Caco-2 (cell line): Measurements from ENCODE around the gene SREBF1. TPM values are rescaled to one million over a fixed set of nuclear protein-coding genes. Genes with fewer than 3 reads are reported as not detected.

Experiments
- BruUV-seq: library from RNA; stranded (reverse); fragments of 400-500 nt; replicated peaks from 2 replicates; lab custom pipeline; 2021; lab: Mats Ljungman, UMichigan
- CTCF ChIA-PET: fragments of 300-600 bp; sonication (Branson Sonifier 250); formaldehyde crosslinking; loops from one replicate; lab custom pipeline; 2022; ENCODE audit warnings: antibody characterized with exemption; lab: Charles Lee
- POLR2A ChIA-PET: fragments of 300-600 bp; sonication (Branson Sonifier 250); formaldehyde crosslinking; loops from one replicate; lab custom pipeline; 2022; ENCODE audit warnings: antibody characterized with exemption; lab: Charles Lee
- DNase-seq, 2 experiments: peaks; one replicate each; pipeline versions ENCODE4 v3.0.0 to v3.0.0-alpha.2; 2020 to 2022
- H3K27me3 ChIP-seq: replicated peaks from 2 replicates; pipeline ENCODE4 v1.6.0; 2011; ENCODE audit warnings: low read length; ENCODE audit not compliant: control insufficient read depth, insufficient read depth
- H3K36me3 ChIP-seq: 2 replicates; pipeline ENCODE4 v1.5.1; 2011; ENCODE audit warnings: low read length; ENCODE audit not compliant: control insufficient read depth, insufficient read depth
- H3K4me1 ChIP-seq: fragments of 250-450 bp; sonication (Bioruptor Pico); 2 replicates; pipeline ENCODE4 v1.5.1; 2020; ENCODE audit warnings: mild to moderate bottlenecking
- H3K4me3 ChIP-seq: 2 replicates; pipeline ENCODE4 v1.5.1; 2011; ENCODE audit warnings: low read depth, mild to moderate bottlenecking, control low read depth, low read length
- H3K9me3 ChIP-seq: fragments of 250-450 bp; sonication (Bioruptor Pico); 2 replicates; pipeline ENCODE4 v1.5.1; 2020; ENCODE audit warnings: mild to moderate bottlenecking, moderate library complexity
- H3K27ac Mint-ChIP-seq: one replicate; pipeline ENCODE4 v1.8.0; 2022; ENCODE audit warnings: mixed read lengths; ENCODE audit not compliant: unreplicated experiment
- H3K27me3 Mint-ChIP-seq: one replicate; pipeline ENCODE4 v1.8.0; 2022; ENCODE audit warnings: mixed read lengths; ENCODE audit not compliant: insufficient read depth, unreplicated experiment
- H3K36me3 Mint-ChIP-seq: one replicate; pipeline ENCODE4 v1.8.0; 2022; ENCODE audit warnings: mild to moderate bottlenecking, mixed read lengths; ENCODE audit not compliant: insufficient read depth, unreplicated experiment
- H3K4me1 Mint-ChIP-seq: one replicate; pipeline ENCODE4 v1.8.0; 2022; ENCODE audit warnings: low read depth, mixed read lengths; ENCODE audit not compliant: unreplicated experiment
- H3K4me3 Mint-ChIP-seq: one replicate; pipeline ENCODE4 v1.8.0; 2022; ENCODE audit warnings: mild to moderate bottlenecking, moderate library complexity, mixed read lengths; ENCODE audit not compliant: unreplicated experiment
- H3K9me3 Mint-ChIP-seq: one replicate; pipeline ENCODE4 v1.8.0; 2022; ENCODE audit warnings: mixed read lengths; ENCODE audit not compliant: unreplicated experiment
- CTCF ChIP-seq, 2 experiments: fragments of 200-600 bp in 1 of 2; IDR thresholded peaks; 1 replicate in 1 of 2; 2 replicates in 1 of 2; pipeline versions ENCODE4 v1.5.1 to v1.8.0; 2011 to 2022; ENCODE audit warnings: antibody characterized with exemption in 1 of 2, control low read depth in 1 of 2, inconsistent platforms in 1 of 2, low read depth in 1 of 2, low read length in 1 of 2, mild to moderate bottlenecking in 1 of 2, moderate library complexity in 1 of 2; ENCODE audit not compliant: insufficient read depth in 1 of 2, severe bottlenecking in 1 of 2, unreplicated experiment in 1 of 2
- intact Hi-C: fragments of 100-400 bp; cut with micrococcal nuclease; formaldehyde crosslinking; loops from one replicate; pipeline ENCODE4 v1.10.0; 2022; ENCODE audit not compliant: unreplicated experiment
- total RNA-seq: library from RNA; stranded (reverse); gene quantifications from 2 replicates; pipeline ENCODE4 v1.2.3, GENCODE V29; 2022

Gene SREBF1
- total RNA-seq, 1 experiment from 2014 or later = 118 TPM

DNA sequence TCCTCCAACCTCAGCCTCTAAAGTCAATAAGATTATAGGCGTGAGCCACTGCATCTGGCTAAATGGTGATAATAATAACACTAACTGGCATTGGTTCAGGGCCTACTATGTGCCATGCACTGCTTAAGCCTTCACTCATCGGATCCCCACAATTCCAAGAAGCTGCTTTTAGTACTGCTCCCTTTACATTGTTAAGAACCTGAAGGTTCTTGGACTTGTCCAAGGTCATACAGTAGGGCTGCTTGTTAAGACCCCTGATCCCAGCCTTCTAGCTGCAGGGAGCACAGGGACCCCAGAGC lies 6.6 kb downstream of the SREBF1 start:
- peaks cover 65% of the 10 kb centered on the region for H3K36me3 Mint-ChIP-seq
- Histone ChIP-seq H3K36me3 (peaks cover 1% of the 10 kb centered on the region; the same call in 1 of the 2 replicates), H3K4me3 (no peak overlapping the region), H3K9me3 (no peaks in the 10 kb centered on the region), H3K4me1 (peaks cover 14% of the 10 kb centered on the region; the same call in 1 of the 2 replicates), H3K27me3 (no peaks in the 10 kb centered on the region)
- no peak for DNase-seq
- intact Hi-C loops = no loop called here
- no TSS peak for BruUV-seq
- H3K4me3 Mint-ChIP-seq = no peak overlapping the region
- ChIA-PET POLR2A (no interaction called here), CTCF (interaction anchor here (1.4 kb wide), 1 partner anchor 30 kb away, joined by 3 read pairs; no protein-coding TSS in a partner anchor)
- peak overlapping the region; percentile 69 for H3K27ac Mint-ChIP-seq
- no peaks in the 10 kb centered on the region for H3K27me3 Mint-ChIP-seq
- no peaks in the 10 kb centered on the region for H3K9me3 Mint-ChIP-seq
- TF ChIP-seq CTCF (IDR thresholded peaks at IDR 0.05; ENCODE audit: insufficient read depth in 1 of 2, low read depth in 1 of 2, low read length in 1 of 2, severe bottlenecking in 1 of 2, unreplicated experiment in 1 of 2) = no peak
- peaks cover 23% of the 10 kb centered on the region for H3K4me1 Mint-ChIP-seq

DNA sequence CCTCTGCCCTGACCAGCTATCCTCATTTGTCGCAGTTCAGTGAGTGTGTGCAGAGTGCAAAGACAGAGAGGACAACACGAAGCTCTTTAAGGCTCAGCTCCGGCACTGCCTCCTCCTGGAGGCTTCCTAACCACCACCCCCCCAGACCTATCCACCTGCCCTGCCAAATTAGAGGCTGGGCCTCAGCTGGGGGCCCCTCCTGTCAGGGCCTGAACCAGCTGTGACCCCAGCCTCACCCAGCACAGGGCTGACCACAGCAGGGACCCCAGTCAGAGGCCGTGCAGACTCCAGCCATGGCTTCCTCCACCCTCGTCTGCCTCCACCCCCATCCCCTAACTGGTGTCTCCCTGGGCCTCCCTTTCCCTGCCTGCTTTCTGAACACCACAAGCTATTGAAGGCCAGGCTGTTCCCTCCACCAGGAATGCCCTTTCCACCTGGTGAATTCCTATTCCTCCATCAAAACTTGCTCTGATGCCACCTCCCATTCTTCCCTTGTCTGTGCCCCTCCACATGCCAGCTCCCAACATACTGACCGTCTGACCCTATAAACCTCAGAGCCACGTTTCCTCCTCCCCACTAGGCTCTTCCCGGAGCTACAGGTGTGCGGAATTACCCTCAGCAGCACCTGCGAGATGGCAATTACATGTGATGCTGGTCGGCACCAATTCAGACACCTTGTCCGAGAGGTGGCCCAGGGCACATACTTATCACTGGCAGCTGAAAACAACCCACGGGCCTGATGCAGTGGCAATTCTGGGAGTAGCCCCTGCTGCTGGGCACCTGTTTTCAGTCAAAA lies 8.8 kb downstream of the SREBF1 start:
- intact Hi-C loops = no loop called here
- H3K9me3 ChIP-seq = no peaks in the 10 kb centered on the region
- H3K27me3 ChIP-seq = no peaks in the 10 kb centered on the region
- Mint-ChIP-seq H3K27me3 (no peaks in the 10 kb centered on the region), H3K9me3 (no peaks in the 10 kb centered on the region), H3K36me3 (peaks cover 52% of the 10 kb centered on the region), H3K4me3 (no peak overlapping the region), H3K27ac (no peak overlapping the region), H3K4me1 (peaks cover 33% of the 10 kb centered on the region)
- ChIA-PET POLR2A (interaction anchor here (2.8 kb wide), 1 partner anchor 9 kb away, joined by 18 read pairs; the partner anchor contains the start of gene SREBF1), CTCF (interaction anchor here (0.8 kb wide), 1 partner anchor 9 kb away, joined by 3 read pairs; the partner anchor contains the start of gene SREBF1)
- no TSS peak for BruUV-seq
- TF ChIP-seq CTCF (IDR thresholded peaks at IDR 0.05; ENCODE audit: insufficient read depth in 1 of 2, low read depth in 1 of 2, low read length in 1 of 2, severe bottlenecking in 1 of 2, unreplicated experiment in 1 of 2) = no peak
- 0 out of 2 replicates have a peak, but pooled peaks cover 1% of the 10 kb centered on the region for H3K36me3 ChIP-seq
- peaks cover 30% of the 10 kb centered on the region for H3K4me1 ChIP-seq
- no peak overlapping the region for H3K4me3 ChIP-seq
- DNase-seq = no peak

DNA sequence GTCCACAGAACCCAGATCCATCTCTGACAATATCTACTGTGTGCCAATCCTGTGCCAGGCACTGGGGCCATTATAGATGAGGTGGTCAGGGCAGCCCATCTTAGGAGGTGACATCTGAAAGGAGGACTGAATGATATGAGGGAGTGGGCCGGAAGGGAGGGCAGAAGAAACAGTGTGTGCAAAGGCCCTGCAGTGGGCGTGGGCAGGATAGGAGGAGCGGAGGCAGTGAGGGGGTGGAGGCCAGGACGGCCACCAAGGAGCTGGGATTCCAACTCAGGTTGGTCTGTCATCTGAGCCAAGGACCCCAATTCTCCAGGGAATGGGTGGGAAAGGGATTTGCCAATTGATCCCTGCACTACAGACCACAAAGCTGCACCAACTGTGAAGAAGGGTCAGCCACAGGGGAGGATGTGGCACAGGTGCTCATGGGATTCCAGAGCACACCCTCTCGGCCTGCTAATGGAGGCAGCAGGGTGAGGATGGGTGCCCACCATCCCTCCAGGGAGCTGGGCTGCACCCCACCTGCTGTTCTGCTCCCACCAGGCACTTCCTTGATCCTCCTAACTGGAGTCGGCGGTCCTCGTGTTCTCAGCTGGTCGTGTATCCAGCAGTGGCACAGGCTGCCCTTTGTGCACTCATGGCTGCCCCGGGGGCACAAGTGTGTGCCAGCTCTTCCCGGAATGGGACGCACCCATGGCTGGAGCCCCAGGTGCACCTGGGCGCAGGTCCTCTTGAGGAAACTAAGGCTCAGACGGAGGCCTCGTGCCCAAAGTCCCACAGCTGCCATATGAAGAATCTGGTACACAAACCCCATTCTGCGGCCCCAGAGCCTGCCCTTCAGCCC lies 9.6 kb downstream of the SREBF1 start:
- Mint-ChIP-seq H3K4me3 (no peak overlapping the region), H3K4me1 (peaks cover 28% of the 10 kb centered on the region), H3K27ac (no peak overlapping the region), H3K36me3 (peaks cover 47% of the 10 kb centered on the region), H3K9me3 (no peaks in the 10 kb centered on the region), H3K27me3 (no peaks in the 10 kb centered on the region)
- Histone ChIP-seq H3K4me1 (peaks cover 37% of the 10 kb centered on the region), H3K4me3 (no peak overlapping the region), H3K9me3 (no peaks in the 10 kb centered on the region), H3K36me3 (0 out of 2 replicates have a peak, but pooled peaks cover 1% of the 10 kb centered on the region), H3K27me3 (no peaks in the 10 kb centered on the region)
- no TSS peak for BruUV-seq
- intact Hi-C loops = no loop called here
- CTCF ChIA-PET = interaction anchor here (0.8 kb wide), 1 partner anchor 10 kb away, joined by 3 read pairs; the partner anchor contains the start of gene SREBF1
- POLR2A ChIA-PET = interaction anchor here (2.8 kb wide), 1 partner anchor 9 kb away, joined by 18 read pairs; the partner anchor contains the start of gene SREBF1
- no peak for DNase-seq
- TF ChIP-seq CTCF (IDR thresholded peaks at IDR 0.05; ENCODE audit: insufficient read depth in 1 of 2, low read depth in 1 of 2, low read length in 1 of 2, severe bottlenecking in 1 of 2, unreplicated experiment in 1 of 2) = no peak
